IPS-11a (cell line): ENCODE data around the gene QPRT.
"Not testable (repeated sequence)": the region's sequence is repeated elsewhere in the genome, so short reads cannot be mapped to it uniquely, and the experiment has no call there.

Source experiments
- H3K4me3 ChIP-seq: one replicate; pipeline ENCODE4 v1.5.1; 2013; ENCODE audit warnings: low read depth, low read length, control low read depth

Gene QPRT

GRCh38 chr16:29662729-29663015 lies 16.3 kb upstream of the QPRT start:
- H3K4me3 ChIP-seq, result no peak overlapping the region

- H3K4me3 ChIP-seq, result no peak within 1 kb of the TSS
These were observed 15.8 kb upstream of the QPRT start, which contains the start of gene SPN for GRCh38 chr16:29663016-29663806. TSS of gene SPN (plus strand) at chr16:29663247. CDS start at chr16:29663729, 482 bp downstream.

GRCh38 chr16:29663807-29664090 lies 15.2 kb upstream of the QPRT start:
- no peak overlapping the region for H3K4me3 ChIP-seq

GRCh38 chr16:29664091-29664921 lies 14.7 kb upstream of the QPRT start:
- no peak overlapping the region for H3K4me3 ChIP-seq

- H3K4me3 ChIP-seq, result no peak overlapping the region
These were observed 13.5 kb upstream of the QPRT start for GRCh38 chr16:29665294-29666077.

GRCh38 chr16:29667322-29667610 lies 11.7 kb upstream of the QPRT start:
- H3K4me3 ChIP-seq, result not testable (repeated sequence)

- no peak overlapping the region for H3K4me3 ChIP-seq
These were observed 11.2 kb upstream of the QPRT start for GRCh38 chr16:29667755-29668154.

GRCh38 chr16:29668267-29668666 lies 10.7 kb upstream of the QPRT start:
- H3K4me3 ChIP-seq, result no peak overlapping the region

- no peak overlapping the region for H3K4me3 ChIP-seq
These were observed 5.5 kb upstream of the QPRT start for GRCh38 chr16:29673501-29673900.

- H3K4me3 ChIP-seq, result no peak overlapping the region
These were observed 4.8 kb upstream of the QPRT start for GRCh38 chr16:29674188-29674587.

- H3K4me3 ChIP-seq, result no peak overlapping the region
These were observed 3.0 kb upstream of the QPRT start for GRCh38 chr16:29675811-29676643.

GRCh38 chr16:29676989-29677785 lies 1.8 kb upstream of the QPRT start:
- H3K4me3 ChIP-seq, result no peak overlapping the region

- peak overlapping the region; percentile 17 for H3K4me3 ChIP-seq
These were observed 1.2 kb downstream of the QPRT start for GRCh38 chr16:29680180-29680598.

GRCh38 chr16:29683543-29684090 lies 4.6 kb downstream of the QPRT start:
- no peak overlapping the region for H3K4me3 ChIP-seq

- H3K4me3 ChIP-seq, result no peak overlapping the region
These were observed 5.7 kb downstream of the QPRT start for GRCh38 chr16:29684679-29685078.

- H3K4me3 ChIP-seq, result no peak overlapping the region
These were observed 7.9 kb downstream of the QPRT start for GRCh38 chr16:29686740-29687332.

- no peak overlapping the region for H3K4me3 ChIP-seq
These were observed 8.8 kb downstream of the QPRT start for GRCh38 chr16:29687755-29688154.

- H3K4me3 ChIP-seq, result no peak overlapping the region
These were observed 9.2 kb downstream of the QPRT start for GRCh38 chr16:29688172-29688571.

GRCh38 chr16:29689490-29690351 lies 10.7 kb downstream of the QPRT start:
- H3K4me3 ChIP-seq, result not testable (repeated sequence)
